ENCODE data around the gene KRTAP5-9.

Gene KRTAP5-9

GRCh38 chr11:71502871-71503435 is 45.3 kb upstream of the KRTAP5-9 start:
- TF ChIP-seq CTCF (conservative IDR thresholded peaks at IDR 0.05; ENCODE audit: low read depth, low read length), result no peak
- H3K4me3 ChIP-seq (ENCODE audit: low read length), result no peak overlapping the region
- no peak for DNase-seq (ENCODE audit: low read depth)

- H3K4me3 ChIP-seq (ENCODE audit: low read length), result no peak overlapping the region
- no peak for DNase-seq (ENCODE audit: low read depth)
- TF ChIP-seq CTCF (conservative IDR thresholded peaks at IDR 0.05; ENCODE audit: low read depth, low read length), result no peak
Measured at GRCh38 chr11:71504531-71504930, 43.7 kb upstream of the KRTAP5-9 start.

- TF ChIP-seq CTCF (conservative IDR thresholded peaks at IDR 0.05; ENCODE audit: low read depth, low read length), result no peak
- no peak for DNase-seq (ENCODE audit: low read depth)
- no peak overlapping the region for H3K4me3 ChIP-seq (ENCODE audit: low read length)
Measured at GRCh38 chr11:71505001-71505400, 43.2 kb upstream of the KRTAP5-9 start.

GRCh38 chr11:71505781-71506180 is 42.4 kb upstream of the KRTAP5-9 start:
- TF ChIP-seq CTCF (conservative IDR thresholded peaks at IDR 0.05; ENCODE audit: low read depth, low read length), result no peak
- no peak overlapping the region for H3K4me3 ChIP-seq (ENCODE audit: low read length)

GRCh38 chr11:71507102-71507501 is 41.1 kb upstream of the KRTAP5-9 start:
- TF ChIP-seq CTCF (conservative IDR thresholded peaks at IDR 0.05; ENCODE audit: low read depth, low read length), result no peak
- DNase-seq (ENCODE audit: low read depth), result no peak

More at GRCh38 chr11:71505781-71506180, 42.4 kb upstream of the KRTAP5-9 start:
- DNase-seq (ENCODE audit: low read depth), result no peak

GRCh38 chr11:71518506-71519471 is 29.4 kb upstream of the KRTAP5-9 start:
- no peak overlapping the region for H3K4me3 ChIP-seq (ENCODE audit: low read length)
- DNase-seq (ENCODE audit: low read depth), result no peak
- no peak for TF ChIP-seq CTCF (conservative IDR thresholded peaks at IDR 0.05; ENCODE audit: low read depth, low read length)

More at GRCh38 chr11:71507102-71507501, 41.1 kb upstream of the KRTAP5-9 start:
- H3K4me3 ChIP-seq (ENCODE audit: low read length), result no peak overlapping the region
